Measurements from ENCODE around the gene ZFP36L1.
A peak's percentile ranks its signal among the peaks of the same experiment; 100 is the strongest.

ZFP36L1 gene

GRCh38 chr14:68828698-68829097 is 35.8 kb upstream of the ZFP36L1 start:
- no peak overlapping the region for H3K4me3 ChIP-seq (ENCODE audit: low read length)
- peaks cover 34% of the 10 kb centered on the region for H3K4me1 ChIP-seq (ENCODE audit: control insufficient read depth, low read length)
- H3F3A ChIP-seq (ENCODE audit: control insufficient read depth, insufficient read depth), result peaks cover 7% of the 10 kb centered on the region; the same call in 1 of the 2 replicates
- no peaks in the 10 kb centered on the region for H3K79me2 ChIP-seq (ENCODE audit: control insufficient read depth, low read length)
- H3K4me2 ChIP-seq (ENCODE audit: low read length), result no peak overlapping the region; the same call in 1 of the 2 replicates
- H3K27me3 ChIP-seq (ENCODE audit: control insufficient read depth, low read length), result no peaks in the 10 kb centered on the region
- no peaks in the 10 kb centered on the region for H4K20me1 ChIP-seq (ENCODE audit: control insufficient read depth, insufficient read depth, low read depth, low read length)
- no peak for TF ChIP-seq EZH2phosphoT487 (IDR thresholded peaks at IDR 0.05; ENCODE audit: borderline replicate concordance, low read length)
- TF ChIP-seq, protein P1, sequence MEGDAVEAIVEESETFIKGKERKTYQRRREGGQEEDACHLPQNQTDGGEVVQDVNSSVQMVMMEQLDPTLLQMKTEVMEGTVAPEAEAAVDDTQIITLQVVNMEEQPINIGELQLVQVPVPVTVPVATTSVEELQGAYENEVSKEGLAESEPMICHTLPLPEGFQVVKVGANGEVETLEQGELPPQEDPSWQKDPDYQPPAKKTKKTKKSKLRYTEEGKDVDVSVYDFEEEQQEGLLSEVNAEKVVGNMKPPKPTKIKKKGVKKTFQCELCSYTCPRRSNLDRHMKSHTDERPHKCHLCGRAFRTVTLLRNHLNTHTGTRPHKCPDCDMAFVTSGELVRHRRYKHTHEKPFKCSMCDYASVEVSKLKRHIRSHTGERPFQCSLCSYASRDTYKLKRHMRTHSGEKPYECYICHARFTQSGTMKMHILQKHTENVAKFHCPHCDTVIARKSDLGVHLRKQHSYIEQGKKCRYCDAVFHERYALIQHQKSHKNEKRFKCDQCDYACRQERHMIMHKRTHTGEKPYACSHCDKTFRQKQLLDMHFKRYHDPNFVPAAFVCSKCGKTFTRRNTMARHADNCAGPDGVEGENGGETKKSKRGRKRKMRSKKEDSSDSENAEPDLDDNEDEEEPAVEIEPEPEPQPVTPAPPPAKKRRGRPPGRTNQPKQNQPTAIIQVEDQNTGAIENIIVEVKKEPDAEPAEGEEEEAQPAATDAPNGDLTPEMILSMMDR (IDR thresholded peaks at IDR 0.05; ENCODE audit: low read depth, low read length, poor library complexity, severe bottlenecking), result no peak
- no peak overlapping the region for H3K27ac ChIP-seq (ENCODE audit: low read depth, low read length)
- no peaks in the 10 kb centered on the region for H3K36me3 ChIP-seq (ENCODE audit: control insufficient read depth, low read length)
- no peaks in the 10 kb centered on the region for H3K9me3 ChIP-seq (ENCODE audit: control insufficient read depth, insufficient read depth, low read length)
- no peaks in the 10 kb centered on the region for H3K9me2 ChIP-seq (replicated peaks; ENCODE audit: control insufficient read depth, low read length)

- Histone ChIP-seq H3K27me3 (ENCODE audit: control insufficient read depth, low read length) (no peaks in the 10 kb centered on the region), H3K4me2 (ENCODE audit: low read length) (no peak overlapping the region), H3K4me1 (ENCODE audit: control insufficient read depth, low read length) (peaks cover 58% of the 10 kb centered on the region), H3K79me2 (ENCODE audit: control insufficient read depth, low read length) (no peaks in the 10 kb centered on the region), H3F3A (ENCODE audit: control insufficient read depth, insufficient read depth) (0 out of 2 replicates have a peak, but pooled peaks cover 10% of the 10 kb centered on the region), H3K27ac (ENCODE audit: low read depth, low read length) (no peak overlapping the region), H3K9me2 (replicated peaks; ENCODE audit: control insufficient read depth, low read length) (no peaks in the 10 kb centered on the region), H3K36me3 (ENCODE audit: control insufficient read depth, low read length) (no peaks in the 10 kb centered on the region), H3K4me3 (ENCODE audit: low read length) (no peak overlapping the region), H3K9me3 (ENCODE audit: control insufficient read depth, insufficient read depth, low read length) (no peaks in the 10 kb centered on the region), H4K20me1 (ENCODE audit: control insufficient read depth, insufficient read depth, low read depth, low read length) (no peaks in the 10 kb centered on the region)
- TF ChIP-seq, protein P1 (IDR thresholded peaks at IDR 0.05; ENCODE audit: low read depth, low read length, poor library complexity, severe bottlenecking), result no peak
- TF ChIP-seq EZH2phosphoT487 (IDR thresholded peaks at IDR 0.05; ENCODE audit: borderline replicate concordance, low read length), result no peak
These were observed 32.9 kb upstream of the ZFP36L1 start for GRCh38 chr14:68825729-68826128.

DNA sequence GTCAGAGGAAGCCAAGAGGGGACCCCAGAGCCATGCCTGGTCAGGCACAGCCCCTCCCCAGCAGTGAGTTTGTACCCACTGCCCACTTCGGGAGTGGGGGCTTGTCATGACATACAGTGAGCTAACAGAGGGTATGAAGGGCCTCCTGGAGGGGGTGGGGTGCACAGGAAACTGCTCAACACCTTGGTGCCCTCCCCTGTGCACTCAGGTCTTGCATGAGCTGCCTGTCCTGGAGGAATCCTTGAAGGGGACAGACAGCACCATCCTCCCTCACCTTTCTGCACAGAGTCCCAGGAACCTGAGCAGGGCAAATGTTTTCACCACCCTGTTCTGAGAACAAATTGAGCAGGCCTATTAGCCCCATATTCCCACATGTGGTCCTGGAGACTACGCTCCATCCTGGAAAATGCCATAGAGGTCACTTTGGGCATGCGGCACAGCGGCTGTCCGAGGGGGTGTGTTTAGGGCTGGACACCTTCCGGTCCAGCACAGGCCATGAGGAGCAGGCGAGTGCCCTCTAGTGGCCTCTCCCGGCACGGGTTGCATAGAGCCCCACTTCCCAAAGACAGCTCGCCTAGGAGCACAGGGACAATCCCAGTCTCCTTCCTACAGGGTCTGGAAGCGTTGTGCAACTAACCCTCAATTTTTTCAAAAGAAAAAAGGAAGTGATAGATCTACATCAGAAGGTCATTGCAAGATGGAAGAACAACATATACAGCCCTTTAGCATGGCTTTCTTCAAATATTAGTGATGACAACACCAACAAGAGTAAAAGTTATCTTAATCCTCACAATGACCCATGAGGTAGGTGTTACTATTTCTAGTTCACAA is 31.9 kb upstream of the ZFP36L1 start:
- peaks cover 68% of the 10 kb centered on the region for H3K4me1 ChIP-seq (ENCODE audit: control insufficient read depth, low read length)
- H3K36me3 ChIP-seq (ENCODE audit: control insufficient read depth, low read length), result no peaks in the 10 kb centered on the region
- H3K9me3 ChIP-seq (ENCODE audit: control insufficient read depth, insufficient read depth, low read length), result no peaks in the 10 kb centered on the region
- no peaks in the 10 kb centered on the region for H3K27me3 ChIP-seq (ENCODE audit: control insufficient read depth, low read length)
- H3K9me2 ChIP-seq (replicated peaks; ENCODE audit: control insufficient read depth, low read length), result no peaks in the 10 kb centered on the region
- H3K79me2 ChIP-seq (ENCODE audit: control insufficient read depth, low read length), result no peaks in the 10 kb centered on the region
- H3F3A ChIP-seq (ENCODE audit: control insufficient read depth, insufficient read depth), result 0 out of 2 replicates have a peak, but pooled peaks cover 10% of the 10 kb centered on the region
- peak overlapping the region; percentile 60 for H3K4me2 ChIP-seq (ENCODE audit: low read length)
- peak overlapping the region; percentile 39 for H3K4me3 ChIP-seq (ENCODE audit: low read length)
- no peak for TF ChIP-seq EZH2phosphoT487 (IDR thresholded peaks at IDR 0.05; ENCODE audit: borderline replicate concordance, low read length)
- TF ChIP-seq, protein P1 (IDR thresholded peaks at IDR 0.05; ENCODE audit: low read depth, low read length, poor library complexity, severe bottlenecking), result peak; percentile 99
- H4K20me1 ChIP-seq (ENCODE audit: control insufficient read depth, insufficient read depth, low read depth, low read length), result no peaks in the 10 kb centered on the region
- H3K27ac ChIP-seq (ENCODE audit: low read depth, low read length), result no peak overlapping the region

Data from DOHH2 (cell line).